HG03045 (cell line): Measurements from ENCODE around the gene ACAD8.

Source experiments
- ATAC-seq: cut with Tn5 transposase; IDR thresholded peaks from one replicate; pipeline ENCODE4 v1.9.1; 2021; ENCODE audit warnings: mild to moderate bottlenecking, moderate library complexity; ENCODE audit not compliant: unreplicated experiment

The ACAD8 gene

GRCh38 chr11:134253188-134253993, at the start of gene ACAD8, which contains the start of gene THYN1:
Gene ACAD8 (plus strand): TSS chr11:134253568. CDS start chr11:134253601, 33 bp downstream.
Gene THYN1 (minus strand): TSS chr11:134253352. CDS start chr11:134252882, 470 bp downstream.
- peak; percentile 99 for ATAC-seq

GRCh38 chr11:134205729-134206128, 47.6 kb upstream of the ACAD8 start:
- ATAC-seq: no peak

GRCh38 chr11:134206185-134206584, 47.2 kb upstream of the ACAD8 start:
- no peak for ATAC-seq

DNA sequence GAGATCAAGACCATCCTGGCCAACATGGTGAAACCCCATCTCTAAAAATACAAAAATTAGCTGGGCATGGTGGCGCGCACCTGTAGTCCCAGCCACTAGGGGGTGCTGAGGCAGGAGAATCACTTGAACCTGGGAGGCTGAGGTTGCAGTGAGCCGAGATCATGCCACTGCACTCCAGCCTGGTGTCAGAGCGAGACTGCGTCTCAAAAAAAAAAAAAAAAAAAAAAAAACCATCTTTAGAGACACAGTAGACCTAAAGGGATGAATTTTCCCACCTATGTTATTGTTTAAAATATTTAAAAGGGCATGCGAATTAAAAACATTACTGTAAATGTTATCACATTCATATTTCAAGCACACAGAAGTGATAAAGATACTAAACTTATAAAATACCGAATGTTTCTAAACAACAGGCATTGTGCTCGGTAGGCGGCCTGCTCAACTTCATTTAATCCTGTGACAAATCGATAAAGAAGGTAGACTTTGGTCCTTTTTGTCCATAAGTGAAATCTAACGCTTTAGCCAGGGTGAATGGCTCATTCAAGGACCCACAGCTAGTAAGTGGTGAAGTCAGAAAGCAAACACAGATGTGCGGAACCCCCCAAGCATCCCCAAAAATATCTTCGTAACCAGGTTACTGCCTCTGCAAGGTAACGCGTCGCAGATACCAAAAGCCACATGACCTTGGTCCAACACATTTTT, 45.7 kb upstream of the ACAD8 start:
- no peak for ATAC-seq

DNA sequence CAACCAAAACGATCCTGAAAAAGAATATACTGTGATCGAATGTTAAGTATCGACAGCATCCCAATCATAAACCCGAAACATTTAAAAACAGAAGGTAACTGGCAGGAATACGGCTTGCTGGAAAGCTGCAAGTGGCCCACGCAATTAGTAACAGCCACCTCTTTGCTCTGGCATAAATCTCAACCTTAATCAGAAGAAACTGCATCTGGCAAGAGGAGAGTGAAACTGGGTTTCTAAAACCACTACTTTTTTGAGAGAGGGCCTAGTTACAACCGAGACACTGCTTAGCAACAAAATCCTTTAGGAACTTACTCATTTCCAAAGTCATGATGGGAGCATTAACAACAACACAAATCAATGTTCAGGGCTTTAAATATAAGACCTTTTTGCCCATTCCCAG, 37.5 kb upstream of the ACAD8 start:
- ATAC-seq: no peak

- no peak for ATAC-seq
Measured at GRCh38 chr11:134216816-134217215, 36.6 kb upstream of the ACAD8 start.

DNA sequence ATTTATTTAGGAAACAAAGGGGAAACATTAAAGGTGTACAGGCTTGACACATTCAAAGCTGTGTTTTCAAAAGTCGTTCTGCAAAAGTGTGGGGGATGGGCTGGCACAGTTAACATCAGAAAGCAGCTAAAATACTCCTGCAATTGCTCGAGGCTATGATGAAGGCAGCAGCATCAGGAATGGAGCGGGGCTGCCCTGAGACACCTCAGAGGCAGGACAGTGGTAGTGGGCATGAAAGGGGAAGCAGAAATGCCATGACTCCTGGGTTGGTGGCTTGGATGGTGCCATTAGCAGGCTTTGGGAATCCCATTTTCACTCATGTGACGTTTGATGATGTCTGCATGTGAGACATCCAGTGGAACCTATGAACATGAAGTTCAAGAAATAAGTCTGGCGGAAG, 30.2 kb upstream of the ACAD8 start:
- no peak for ATAC-seq

DNA sequence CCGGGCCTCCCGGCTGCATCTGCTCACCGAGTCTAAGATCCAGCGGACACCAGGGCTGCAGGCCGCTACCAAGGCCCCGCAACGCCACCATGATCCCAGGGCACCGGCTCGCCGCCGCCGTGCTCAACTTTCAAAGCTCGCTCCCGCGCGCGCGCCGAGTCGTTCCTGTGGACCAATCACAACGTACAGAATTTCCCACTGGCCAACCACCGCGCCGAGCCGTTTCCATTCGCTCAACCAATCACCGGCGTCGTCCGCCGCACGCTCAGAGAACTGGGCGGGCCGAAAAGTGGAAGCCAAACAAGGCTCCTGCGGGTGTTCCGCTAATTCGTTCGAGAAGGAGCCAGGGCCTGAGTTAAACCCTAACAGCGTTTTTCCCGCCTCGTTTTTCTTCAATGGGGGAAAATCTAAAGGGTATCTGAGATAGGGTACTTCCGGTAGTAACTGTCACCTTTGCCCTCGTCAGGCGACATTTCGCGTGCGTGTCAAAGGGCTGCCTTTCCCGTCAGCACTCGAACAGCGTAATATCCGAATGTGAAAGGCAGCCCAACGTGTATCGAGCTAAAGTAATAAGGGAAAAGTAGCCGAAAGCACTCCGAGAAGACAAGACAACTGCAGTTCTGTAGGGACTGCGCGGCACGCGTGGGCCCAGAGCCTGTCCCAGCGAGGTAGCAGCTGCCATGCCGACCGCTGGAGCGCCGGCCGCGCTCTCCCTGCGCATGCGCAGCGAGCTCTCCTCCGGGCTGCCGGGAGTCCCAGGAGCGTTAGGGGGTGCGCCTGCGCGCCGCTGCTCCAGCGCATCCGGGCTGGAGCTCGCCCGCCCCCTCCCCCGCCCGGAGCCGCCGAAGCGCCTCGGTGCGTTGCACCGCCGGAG, 29.3 kb upstream of the ACAD8 start, which contains the start of the genes NCAPD3 and VPS26B:
Gene NCAPD3, minus strand, starts transcription at position 132 of the 874 bp plus-strand sequence. Its CDS starts 41 bp downstream, at position 91.
Gene VPS26B, plus strand, starts transcription at position 836 of the 874 bp plus-strand sequence. CDS start 452 bp downstream, outside the sequence.
- ATAC-seq: peak; percentile 82

- ATAC-seq: peak; percentile 25
Measured at GRCh38 chr11:134224710-134225664, 28.4 kb upstream of the ACAD8 start.

DNA sequence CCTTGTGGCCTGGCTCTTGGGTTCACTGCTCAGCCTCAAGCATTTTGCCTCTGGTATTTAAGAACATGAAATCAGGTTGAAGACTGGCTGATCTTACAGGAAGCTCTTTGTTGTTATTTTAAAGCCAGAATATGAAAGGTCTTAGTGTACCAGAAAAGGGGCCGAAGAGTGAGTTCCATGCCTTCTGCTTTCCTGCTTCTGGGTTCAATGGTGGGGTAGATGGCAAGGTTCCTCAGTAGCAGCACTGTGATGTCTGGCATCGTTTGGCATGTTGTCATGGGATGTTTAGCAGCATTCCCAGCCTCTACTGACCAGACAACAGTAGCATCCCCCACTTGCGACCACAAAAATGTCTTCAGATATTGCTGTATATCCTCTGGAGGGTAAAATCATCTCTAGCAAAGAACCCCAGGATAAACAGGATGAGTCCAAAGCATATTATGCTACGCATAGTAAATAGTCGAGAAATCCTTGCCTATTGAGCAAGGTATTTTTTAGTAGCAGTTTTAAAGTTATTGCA, 26.5 kb upstream of the ACAD8 start:
- no peak for ATAC-seq

GRCh38 chr11:134228625-134229024, 24.7 kb upstream of the ACAD8 start:
- ATAC-seq: peak; percentile 45

GRCh38 chr11:134229126-134229790, 24.1 kb upstream of the ACAD8 start:
- ATAC-seq: no peak

DNA sequence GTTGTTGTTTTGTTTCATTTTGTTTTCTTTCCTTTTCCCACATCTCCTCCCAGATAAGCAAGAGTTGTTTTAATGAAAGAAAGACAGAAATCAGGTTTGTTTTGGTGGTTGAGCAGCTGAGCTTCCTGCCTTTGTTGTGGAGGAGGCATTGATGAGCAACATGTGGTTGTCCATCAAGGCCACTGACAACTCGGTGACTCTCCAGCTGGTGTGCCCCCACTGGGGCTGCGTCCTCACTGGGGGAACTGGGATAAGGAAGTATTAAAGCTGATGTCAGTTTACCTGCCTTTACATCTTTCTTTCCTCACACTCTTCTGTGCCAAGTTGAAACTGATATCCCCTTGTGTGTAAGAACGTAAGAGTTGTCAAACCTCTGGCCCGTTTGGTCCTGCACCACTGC, 23.0 kb upstream of the ACAD8 start:
- ATAC-seq: no peak

- no peak for ATAC-seq
Measured at GRCh38 chr11:134231958-134232659, 21.3 kb upstream of the ACAD8 start.

DNA sequence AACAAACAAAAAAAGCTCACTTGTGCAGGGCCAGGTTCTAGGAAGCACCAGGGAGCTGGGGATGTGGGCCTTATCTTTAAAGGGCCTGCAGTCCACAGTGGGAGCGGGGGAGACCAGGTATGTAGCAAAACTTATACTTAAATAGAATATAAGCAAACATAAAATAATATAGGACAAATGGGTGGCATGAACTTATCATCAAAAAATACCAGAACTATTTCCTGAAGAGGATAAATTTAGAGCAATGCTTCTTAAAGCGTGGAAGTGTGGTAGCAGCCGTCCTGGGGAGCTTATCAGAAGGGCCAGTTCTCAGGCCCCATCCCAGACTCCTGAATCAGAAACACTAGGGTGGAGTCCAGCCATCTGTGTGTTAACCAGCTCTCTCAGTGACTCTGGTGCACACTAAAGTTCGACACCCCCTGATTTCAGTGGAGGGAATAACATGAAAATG, 19.6 kb upstream of the ACAD8 start:
- ATAC-seq: no peak

GRCh38 chr11:134235399-134235798, 18.0 kb upstream of the ACAD8 start:
- no peak for ATAC-seq

DNA sequence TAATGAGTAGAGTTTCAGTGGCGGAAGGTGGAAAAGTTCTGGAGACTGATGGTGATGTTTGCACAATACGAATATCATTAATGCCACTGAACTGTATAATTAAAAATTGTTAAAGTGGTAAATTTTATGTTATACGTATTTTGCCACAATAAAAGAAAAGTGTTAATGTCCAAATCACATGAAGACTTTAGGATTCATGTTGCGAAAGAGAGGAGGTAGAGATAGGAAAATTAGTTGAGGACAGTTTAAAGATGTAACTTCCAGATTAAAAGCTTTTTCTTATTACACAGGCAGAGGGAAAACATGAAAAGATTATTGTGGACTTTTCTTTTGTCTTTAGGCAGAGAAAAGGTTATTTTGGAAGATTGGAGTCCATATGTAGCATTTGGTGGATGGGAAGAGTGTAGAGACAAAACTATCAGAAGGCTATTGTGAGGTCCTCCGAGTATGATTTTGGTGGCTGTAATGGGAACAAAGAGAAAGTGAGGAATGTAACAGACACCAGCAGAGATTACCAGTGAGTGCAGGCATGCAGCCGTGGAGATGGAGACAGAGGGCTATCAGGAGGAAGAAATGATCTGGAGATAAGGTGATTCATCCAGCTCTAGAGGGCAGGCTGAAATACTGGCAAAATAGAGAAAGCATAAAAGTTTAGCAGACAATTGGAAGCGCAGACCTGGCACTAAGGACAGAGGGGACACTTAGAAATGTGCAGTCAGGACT, 16.4 kb upstream of the ACAD8 start:
- ATAC-seq: no peak

GRCh38 chr11:134237557-134237922, 15.8 kb upstream of the ACAD8 start:
- no peak for ATAC-seq
